Choroid plexus epithelial cell (primary cell): Measurements from ENCODE around the gene PDC.

Experiments used
- DNase-seq: peaks from one replicate; pipeline ENCODE4 v3.0.0-alpha.2; 2010; ENCODE audit warnings: low read depth
- H3K4me3 ChIP-seq: 2 replicates; pipeline ENCODE4 v1.5.1; 2011; ENCODE audit warnings: low read depth, mild to moderate bottlenecking, control low read depth, low read length, moderate library complexity
- TF ChIP-seq, protein P1 (sequence below): conservative IDR thresholded peaks from 2 replicates; pipeline ENCODE4 v1.5.1; 2011; ENCODE audit warnings: low read depth, mild to moderate bottlenecking, control low read depth, inconsistent platforms, low read length, moderate library complexity

Gene PDC

DNA sequence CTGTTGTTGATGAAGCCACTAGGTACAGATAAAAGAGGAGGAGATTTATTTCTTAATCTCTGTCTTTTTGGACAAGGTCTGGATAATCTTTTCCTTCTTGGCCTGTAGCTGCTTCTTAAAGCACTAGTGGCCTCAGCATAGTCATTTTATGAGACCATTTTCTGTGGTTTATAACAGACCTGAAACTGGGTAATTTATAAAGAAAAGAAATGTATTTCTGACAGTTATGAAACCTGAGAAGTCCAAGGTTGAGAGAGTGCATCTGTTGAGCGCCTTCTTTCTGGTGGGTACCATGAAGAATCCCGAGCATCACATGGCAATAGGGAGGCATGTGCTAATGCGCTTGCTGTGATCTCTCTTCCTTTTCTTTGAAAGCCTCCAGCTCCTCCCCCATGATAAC, 36.7 kb upstream of the PDC start:
- TF ChIP-seq, protein P1, sequence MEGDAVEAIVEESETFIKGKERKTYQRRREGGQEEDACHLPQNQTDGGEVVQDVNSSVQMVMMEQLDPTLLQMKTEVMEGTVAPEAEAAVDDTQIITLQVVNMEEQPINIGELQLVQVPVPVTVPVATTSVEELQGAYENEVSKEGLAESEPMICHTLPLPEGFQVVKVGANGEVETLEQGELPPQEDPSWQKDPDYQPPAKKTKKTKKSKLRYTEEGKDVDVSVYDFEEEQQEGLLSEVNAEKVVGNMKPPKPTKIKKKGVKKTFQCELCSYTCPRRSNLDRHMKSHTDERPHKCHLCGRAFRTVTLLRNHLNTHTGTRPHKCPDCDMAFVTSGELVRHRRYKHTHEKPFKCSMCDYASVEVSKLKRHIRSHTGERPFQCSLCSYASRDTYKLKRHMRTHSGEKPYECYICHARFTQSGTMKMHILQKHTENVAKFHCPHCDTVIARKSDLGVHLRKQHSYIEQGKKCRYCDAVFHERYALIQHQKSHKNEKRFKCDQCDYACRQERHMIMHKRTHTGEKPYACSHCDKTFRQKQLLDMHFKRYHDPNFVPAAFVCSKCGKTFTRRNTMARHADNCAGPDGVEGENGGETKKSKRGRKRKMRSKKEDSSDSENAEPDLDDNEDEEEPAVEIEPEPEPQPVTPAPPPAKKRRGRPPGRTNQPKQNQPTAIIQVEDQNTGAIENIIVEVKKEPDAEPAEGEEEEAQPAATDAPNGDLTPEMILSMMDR: no peak
- no peak for DNase-seq
- no peak overlapping the region for H3K4me3 ChIP-seq

DNA sequence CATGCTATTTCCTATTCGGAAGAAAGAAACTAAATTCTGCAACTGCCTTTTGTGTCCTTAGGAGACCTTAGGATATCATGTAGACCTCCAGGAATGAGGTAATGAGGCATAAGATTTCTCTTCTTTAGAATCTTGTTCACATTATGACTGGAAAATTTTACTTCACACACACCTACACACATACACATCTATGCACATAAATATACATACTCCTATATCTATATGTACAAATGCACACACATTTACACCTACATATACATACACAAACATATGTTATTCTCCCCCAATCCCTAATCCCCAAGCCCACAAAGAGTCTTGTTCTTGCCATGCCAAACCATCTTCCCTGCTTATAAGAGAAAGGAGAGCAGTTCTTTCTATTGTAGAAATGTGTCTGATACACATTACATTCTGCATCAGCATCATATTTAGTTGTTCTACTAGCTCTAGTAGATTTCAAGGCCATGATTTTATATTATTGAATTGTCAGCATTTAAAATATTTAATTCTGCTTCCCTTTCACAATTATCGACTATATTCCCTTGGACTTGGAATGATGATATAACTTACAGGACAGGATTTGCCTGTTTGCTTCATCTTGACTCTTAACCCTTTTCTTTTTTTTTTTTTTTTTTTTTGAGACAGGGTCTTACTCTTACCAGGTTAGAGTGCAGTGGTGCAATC, 35.4 kb upstream of the PDC start:
- TF ChIP-seq, protein P1: no peak
- H3K4me3 ChIP-seq: no peak overlapping the region
- DNase-seq: no peak

DNA sequence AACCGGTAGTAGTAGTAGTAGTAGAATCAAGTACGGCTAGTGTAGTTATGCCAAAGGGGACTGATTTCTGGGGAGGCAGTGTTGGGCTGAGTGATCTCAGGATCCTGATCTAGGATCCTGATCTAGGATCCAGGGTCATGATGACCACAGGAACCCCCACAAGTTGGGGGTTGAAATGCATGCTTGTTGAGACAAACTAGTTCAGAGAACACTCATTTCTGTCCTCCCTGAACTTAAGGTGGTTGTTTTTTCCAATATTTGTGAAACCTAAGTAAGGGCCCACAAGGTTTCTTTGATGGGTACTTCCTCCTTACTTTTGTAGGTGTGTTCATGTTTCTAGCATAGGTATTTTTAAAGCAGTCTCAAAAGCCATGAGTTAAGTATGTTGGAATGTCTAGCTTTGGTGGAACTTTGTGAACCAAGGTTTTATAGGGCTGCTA, 33.9 kb upstream of the PDC start:
- H3K4me3 ChIP-seq: no peak overlapping the region
- DNase-seq: no peak
- TF ChIP-seq, protein P1: no peak

DNA sequence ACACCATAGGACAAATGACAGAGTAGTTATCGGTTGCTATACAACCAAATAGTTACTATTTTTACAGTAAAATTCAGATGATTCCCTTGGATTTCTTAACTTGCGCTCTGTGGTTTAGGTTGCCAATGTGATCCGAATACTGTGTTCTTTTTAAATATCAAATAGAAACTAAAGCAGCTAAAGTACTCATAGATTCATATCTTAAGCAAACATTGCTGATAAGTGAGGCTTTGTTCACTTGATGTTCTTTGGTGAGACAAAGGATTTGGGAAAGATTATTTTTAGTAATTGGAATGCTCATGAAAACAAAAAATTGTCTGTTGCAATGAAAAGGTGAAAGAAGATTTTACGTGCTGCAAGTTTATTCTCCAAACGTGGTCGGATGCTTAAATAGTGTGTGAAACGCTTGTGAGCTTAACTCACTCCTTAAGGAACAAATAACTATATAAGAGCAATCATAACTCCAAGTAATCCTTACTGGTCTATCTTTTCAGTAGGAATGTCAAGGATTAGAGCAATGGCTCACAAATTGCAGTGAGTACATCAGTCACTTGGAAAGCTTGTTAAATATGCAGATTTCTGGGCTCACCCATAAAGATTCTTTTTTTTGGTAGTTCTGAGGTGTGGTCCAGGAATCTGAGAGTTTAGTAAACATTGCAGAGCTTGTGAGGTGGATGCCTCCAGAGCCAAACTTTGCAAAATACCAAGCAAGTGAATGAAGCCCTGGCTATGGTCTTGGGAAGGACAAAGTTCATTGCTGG, 31.8 kb upstream of the PDC start:
- DNase-seq: peak; percentile 63
- H3K4me3 ChIP-seq: peak overlapping the region; percentile 31
- TF ChIP-seq, protein P1: no peak

DNA sequence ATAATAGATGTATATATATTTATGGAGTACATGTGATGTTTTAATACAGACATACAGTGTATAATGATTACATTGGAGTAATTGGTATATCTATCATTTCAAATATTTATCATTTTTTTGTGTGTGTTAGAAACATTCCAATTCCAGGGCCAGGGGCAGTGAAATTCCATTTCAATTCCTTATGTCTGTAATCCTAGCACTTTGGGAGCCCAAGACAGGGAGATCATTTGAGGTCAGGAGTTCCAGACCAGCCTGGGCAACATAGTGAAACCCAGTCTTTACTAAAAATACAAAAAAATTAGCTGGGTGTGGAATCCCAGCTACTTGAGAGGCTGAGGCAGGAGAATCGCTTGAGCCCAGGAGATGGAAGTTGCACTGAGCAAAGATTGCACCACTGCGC, 30.4 kb upstream of the PDC start:
- TF ChIP-seq, protein P1: no peak
- DNase-seq: no peak
- no peak overlapping the region for H3K4me3 ChIP-seq

DNA sequence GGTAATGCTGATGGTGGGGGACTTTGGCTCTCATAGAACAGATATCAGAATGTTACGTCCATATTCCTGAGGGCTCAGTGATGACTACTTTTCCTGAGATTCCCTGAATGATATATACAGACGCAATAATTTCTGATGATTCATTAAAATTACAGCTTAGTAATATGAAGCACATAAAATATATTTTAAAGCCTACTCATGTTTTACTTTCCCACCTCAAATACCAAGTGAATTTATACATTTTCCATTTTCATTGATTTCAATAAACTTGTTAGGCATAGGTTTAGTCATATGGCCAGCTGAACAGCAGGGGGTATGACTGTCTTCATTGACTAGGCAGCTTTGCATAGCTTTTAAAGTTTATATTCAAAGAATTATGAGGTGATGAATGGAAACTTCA, 26.2 kb upstream of the PDC start:
- peak; percentile 70 for DNase-seq
- no peak overlapping the region for H3K4me3 ChIP-seq
- TF ChIP-seq, protein P1: no peak
